HFFc6 (cell line): ENCODE measurements around the gene CD5L. TPM values are rescaled to one million over a fixed set of nuclear protein-coding genes. Genes with fewer than 3 reads are reported as not detected.

ENCODE experiments used
- DNase-seq: peaks from one replicate; pipeline ENCODE4 v3.0.0-alpha.2; 2018
- H3K27ac Mint-ChIP-seq: 2 replicates; pipeline ENCODE4 v1.8.0; 2020; ENCODE audit warnings: mild to moderate bottlenecking, mixed read lengths
- H3K27me3 Mint-ChIP-seq: 2 replicates; pipeline ENCODE4 v1.8.0; 2021; ENCODE audit warnings: mild to moderate bottlenecking, moderate library complexity, mixed read lengths; ENCODE audit not compliant: insufficient read depth
- H3K36me3 Mint-ChIP-seq: 2 replicates; pipeline ENCODE4 v1.8.0; 2021; ENCODE audit warnings: low read depth, mixed read lengths
- H3K4me1 Mint-ChIP-seq: 2 replicates; pipeline ENCODE4 v1.8.0; 2020; ENCODE audit warnings: low read depth, mixed read lengths
- H3K4me3 Mint-ChIP-seq: 2 replicates; pipeline ENCODE4 v1.8.0; 2020; ENCODE audit warnings: mild to moderate bottlenecking, moderate library complexity, mixed read lengths
- H3K9me3 Mint-ChIP-seq: 2 replicates; pipeline ENCODE4 v1.8.0; 2020; ENCODE audit warnings: mild to moderate bottlenecking, mixed read lengths
- CTCF ChIP-seq: fragments of 200-600 bp; sonication (generic); IDR thresholded peaks from 2 replicates; pipeline ENCODE4 v1.5.0; 2021; ENCODE audit warnings: antibody characterized with exemption, mild to moderate bottlenecking
- total RNA-seq, 6 experiments: library from RNA; stranded (reverse); fragmentation: NEBNext Ultra II Directional; extraction: Animal tissue kit (Norgen Biotek cat#: 25700); gene quantifications; 2 replicates in 1 of 6; 3 replicates in 5 of 6; pipeline ENCODE4 v1.2.3, GENCODE V29; 2021

The CD5L gene
- total RNA-seq, 6 experiments from 2014 or later: not detected

GRCh38 chr1:157842939-157843338 lies 1.3 kb upstream of the CD5L start:
- H3K27ac Mint-ChIP-seq: no peak overlapping the region
- H3K9me3 Mint-ChIP-seq: peaks cover 4% of the 10 kb centered on the region; the same call in 1 of the 2 replicates
- no peak overlapping the region for H3K4me3 Mint-ChIP-seq
- TF ChIP-seq CTCF: no peak
- no peaks in the 10 kb centered on the region for H3K4me1 Mint-ChIP-seq
- H3K27me3 Mint-ChIP-seq: no peaks in the 10 kb centered on the region
- no peak for DNase-seq
- no peaks in the 10 kb centered on the region for H3K36me3 Mint-ChIP-seq

GRCh38 chr1:157838966-157839365 lies 2.6 kb downstream of the CD5L start:
- Mint-ChIP-seq H3K9me3 (no peaks in the 10 kb centered on the region; the same call in 1 of the 2 replicates), H3K4me1 (no peaks in the 10 kb centered on the region), H3K4me3 (no peak overlapping the region), H3K27me3 (no peaks in the 10 kb centered on the region), H3K27ac (no peak overlapping the region), H3K36me3 (no peaks in the 10 kb centered on the region)
- TF ChIP-seq CTCF: no peak
- no peak for DNase-seq

GRCh38 chr1:157834430-157834829 lies 7.2 kb downstream of the CD5L start:
- no peaks in the 10 kb centered on the region for H3K36me3 Mint-ChIP-seq
- no peak overlapping the region for H3K4me3 Mint-ChIP-seq
- H3K27me3 Mint-ChIP-seq: no peaks in the 10 kb centered on the region
- no peak for DNase-seq
- H3K4me1 Mint-ChIP-seq: no peaks in the 10 kb centered on the region
- H3K27ac Mint-ChIP-seq: no peak overlapping the region
- H3K9me3 Mint-ChIP-seq: peaks cover 4% of the 10 kb centered on the region; the same call in 1 of the 2 replicates
- no peak for TF ChIP-seq CTCF

- DNase-seq: no peak
- H3K4me1 Mint-ChIP-seq: no peaks in the 10 kb centered on the region
- no peak for TF ChIP-seq CTCF
- no peak overlapping the region for H3K4me3 Mint-ChIP-seq
- no peaks in the 10 kb centered on the region for H3K36me3 Mint-ChIP-seq
- H3K27me3 Mint-ChIP-seq: no peaks in the 10 kb centered on the region
- H3K9me3 Mint-ChIP-seq: peaks cover 4% of the 10 kb centered on the region; the same call in 1 of the 2 replicates
- no peak overlapping the region for H3K27ac Mint-ChIP-seq
These were observed 8.5 kb downstream of the CD5L start for GRCh38 chr1:157833145-157833544.

GRCh38 chr1:157831968-157832626 lies 9.5 kb downstream of the CD5L start:
- Mint-ChIP-seq H3K36me3 (no peaks in the 10 kb centered on the region), H3K27ac (no peak overlapping the region), H3K4me1 (no peaks in the 10 kb centered on the region), H3K9me3 (peaks cover 4% of the 10 kb centered on the region; the same call in 1 of the 2 replicates), H3K4me3 (no peak overlapping the region), H3K27me3 (no peaks in the 10 kb centered on the region)
- no peak for DNase-seq
- TF ChIP-seq CTCF: no peak
